Psoas muscle (tissue), 8 donors: ENCODE data around the gene CDT1. TPM values are rescaled to one million over a fixed set of nuclear protein-coding genes. Genes with fewer than 3 reads are reported as not detected.

Source experiments
- ATAC-seq, 4 donors: fragments of 200-7000 bp; cut with Tn5 transposase; one replicate each; pipeline ENCODE4 v1.9.1; 2020; ENCODE audit warnings: moderate library complexity in 3 of 4, mild to moderate bottlenecking in 2 of 4
- DNase-seq, 2 donors: peaks; one replicate each; pipeline ENCODE4 v3.0.0-alpha.2; 2020
- H3K27ac ChIP-seq: fragments of 200-600 bp; one replicate; pipeline ENCODE4 v1.8.0; 2022
- H3K27me3 ChIP-seq, 3 donors: fragments of 200-600 bp in 1 of 3; one replicate each; pipeline versions ENCODE4 v1.6.1 to v1.8.0; 2013 to 2022; ENCODE audit warnings: low read length in 2 of 3, mild to moderate bottlenecking in 2 of 3, moderate library complexity in 1 of 3; ENCODE audit not compliant: insufficient read depth in 3 of 3
- H3K36me3 ChIP-seq, 2 donors: fragments of 200-600 bp in 1 of 2; one replicate each; pipeline versions ENCODE4 v1.6.1 to v1.8.0; 2013 to 2022; ENCODE audit warnings: low read depth in 1 of 2, mild to moderate bottlenecking in 1 of 2, moderate library complexity in 1 of 2; ENCODE audit not compliant: insufficient read depth in 1 of 2
- H3K4me1 ChIP-seq: fragments of 200-600 bp; one replicate; pipeline ENCODE4 v1.8.0; 2022
- H3K4me3 ChIP-seq: fragments of 200-600 bp; one replicate; pipeline ENCODE4 v1.8.0; 2022; ENCODE audit warnings: mild to moderate bottlenecking
- H3K9me3 ChIP-seq: fragments of 200-600 bp; one replicate; pipeline ENCODE4 v1.8.0; 2022
- WGBS, 3 donors: extraction: QIAGEN DNeasy Blood & Tissue Kit; methylation state at CpG; one replicate each; pipeline versions ENCODE4 v1.1.6 to v1.1.7; 2013; 5-methylcytosine and 5-hydroxymethylcytosine counted together
- intact Hi-C, 2 donors: fragments of 100-400 bp; cut with DNase I; formaldehyde crosslinking; loops; one replicate each; pipeline versions ENCODE4 v1.11.0 to v1.14.2; 2022
- long read RNA-seq, 2 donors: library from polyadenylated mRNA; unstranded; transcript quantifications; one replicate each; pipeline ENCODE4 v2.0.0, GENCODE V29; 2021
- polyA plus RNA-seq, 3 donors: library from polyadenylated mRNA; stranded (reverse); fragments of 200-250 nt; gene quantifications; one replicate each; pipeline ENCODE4 v1.2.3, GENCODE V29; 2013
- total RNA-seq, 4 donors: library from RNA; stranded (reverse); fragmentation: NEBNext Ultra II Directional in 2 of 4; extraction: Animal tissue kit (Norgen Biotek cat#: 25700) in 2 of 4; gene quantifications; one replicate each; pipeline versions ENCODE4 v1.2.1 to v1.2.4, GENCODE V29; 2021 to 2023
- TF ChIP-seq, protein P1 (sequence below): fragments of 200-600 bp; IDR thresholded peaks from one replicate; pipeline ENCODE4 v1.8.0; 2022; ENCODE audit warnings: antibody characterized with exemption
- donor health status: healthy with polysubstance abuse.
- donor health status: DM: no; HTN: no; CAD: no; lungs with moderate emphysema.
- donor health status: Bipolar disorder and iron deficiency.
- donor health status: healthy.
- donor health status: DM: yes; HTN: yes; CAD: no.
- donor health status: DM: no; HTN: no; CAD: no.
- donor health status: DM: no; HTN: no; CAD: no.
- donor health status: DM: yes; HTN: yes; CAD: no.

CDT1 gene
- total RNA-seq: under 1 TPM in 3 of 4 donors, not detected in 1; 0.17 to 0.59 (median 0.25) TPM
- polyA plus RNA-seq: under 1 TPM; 0.03 to 0.13 (median 0.04) TPM
- long read RNA-seq, donor 1: 0 reads
- long read RNA-seq, donor 2: 0 reads

DNA sequence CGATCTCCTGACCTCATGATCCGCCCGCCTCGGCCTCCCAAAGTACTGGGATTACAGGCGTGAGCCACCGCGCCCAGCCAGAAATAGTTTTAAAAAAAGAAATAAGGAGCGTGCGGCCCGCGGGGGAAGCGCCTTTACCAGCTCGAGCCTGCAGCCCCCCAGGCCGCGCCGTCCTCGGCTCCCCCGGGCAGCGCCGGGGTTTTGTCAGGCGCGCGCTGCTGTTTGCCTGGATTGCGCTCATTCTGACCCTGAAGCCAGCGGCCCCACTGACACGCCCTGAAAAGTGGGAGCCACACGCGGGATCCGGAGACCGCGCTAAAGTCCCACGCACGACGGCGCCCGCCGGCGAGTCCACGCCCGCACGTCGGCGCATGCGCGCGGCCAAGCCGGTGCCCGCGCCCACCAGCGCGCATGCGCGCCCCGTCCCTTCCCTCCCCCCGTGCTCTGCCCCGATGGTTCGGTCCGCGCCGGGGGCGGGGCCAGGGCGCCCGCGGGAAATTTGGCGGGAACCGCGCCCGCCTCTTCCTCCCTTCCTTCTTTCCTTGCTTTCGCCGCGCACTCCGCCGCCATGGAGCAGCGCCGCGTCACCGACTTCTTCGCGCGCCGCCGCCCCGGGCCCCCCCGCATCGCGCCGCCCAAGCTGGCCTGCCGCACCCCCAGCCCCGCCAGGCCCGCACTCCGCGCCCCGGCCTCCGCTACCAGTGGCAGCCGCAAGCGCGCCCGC, at the start of gene CDT1:
TSS of gene CDT1 (plus strand) at position 526 of the 724 bp plus-strand sequence. CDS start at position 569, 43 bp downstream.
- TF ChIP-seq, protein P1, sequence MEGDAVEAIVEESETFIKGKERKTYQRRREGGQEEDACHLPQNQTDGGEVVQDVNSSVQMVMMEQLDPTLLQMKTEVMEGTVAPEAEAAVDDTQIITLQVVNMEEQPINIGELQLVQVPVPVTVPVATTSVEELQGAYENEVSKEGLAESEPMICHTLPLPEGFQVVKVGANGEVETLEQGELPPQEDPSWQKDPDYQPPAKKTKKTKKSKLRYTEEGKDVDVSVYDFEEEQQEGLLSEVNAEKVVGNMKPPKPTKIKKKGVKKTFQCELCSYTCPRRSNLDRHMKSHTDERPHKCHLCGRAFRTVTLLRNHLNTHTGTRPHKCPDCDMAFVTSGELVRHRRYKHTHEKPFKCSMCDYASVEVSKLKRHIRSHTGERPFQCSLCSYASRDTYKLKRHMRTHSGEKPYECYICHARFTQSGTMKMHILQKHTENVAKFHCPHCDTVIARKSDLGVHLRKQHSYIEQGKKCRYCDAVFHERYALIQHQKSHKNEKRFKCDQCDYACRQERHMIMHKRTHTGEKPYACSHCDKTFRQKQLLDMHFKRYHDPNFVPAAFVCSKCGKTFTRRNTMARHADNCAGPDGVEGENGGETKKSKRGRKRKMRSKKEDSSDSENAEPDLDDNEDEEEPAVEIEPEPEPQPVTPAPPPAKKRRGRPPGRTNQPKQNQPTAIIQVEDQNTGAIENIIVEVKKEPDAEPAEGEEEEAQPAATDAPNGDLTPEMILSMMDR: no peak
- DNase-seq (peak; percentile 81 to 92), ATAC-seq (peak; percentile 68 to 87 (median 80))
- H3K9me3 ChIP-seq: no peaks in the 10 kb centered on the region
- no peaks in the 10 kb centered on the region for H3K4me1 ChIP-seq
- H3K27me3 ChIP-seq: peaks cover 0 to 6% (median 0%) of the 10 kb centered on the region in 3 donors
- intact Hi-C loops: loop anchor here in 1 of 2 donors (5.0 kb wide), 1 partner anchor 56 kb away; no protein-coding TSS in a partner anchor
- peaks cover 0 to 6% of the 10 kb centered on the region in 2 donors for H3K36me3 ChIP-seq
- no peak within 1 kb of the TSS for H3K27ac ChIP-seq
- peak within 1 kb of the TSS; percentile 74 for H3K4me3 ChIP-seq
- 0 to 1% (median 0%) methylated on average over 35 to 98 of the region's 98 CpGs for WGBS, 3 donors

DNA sequence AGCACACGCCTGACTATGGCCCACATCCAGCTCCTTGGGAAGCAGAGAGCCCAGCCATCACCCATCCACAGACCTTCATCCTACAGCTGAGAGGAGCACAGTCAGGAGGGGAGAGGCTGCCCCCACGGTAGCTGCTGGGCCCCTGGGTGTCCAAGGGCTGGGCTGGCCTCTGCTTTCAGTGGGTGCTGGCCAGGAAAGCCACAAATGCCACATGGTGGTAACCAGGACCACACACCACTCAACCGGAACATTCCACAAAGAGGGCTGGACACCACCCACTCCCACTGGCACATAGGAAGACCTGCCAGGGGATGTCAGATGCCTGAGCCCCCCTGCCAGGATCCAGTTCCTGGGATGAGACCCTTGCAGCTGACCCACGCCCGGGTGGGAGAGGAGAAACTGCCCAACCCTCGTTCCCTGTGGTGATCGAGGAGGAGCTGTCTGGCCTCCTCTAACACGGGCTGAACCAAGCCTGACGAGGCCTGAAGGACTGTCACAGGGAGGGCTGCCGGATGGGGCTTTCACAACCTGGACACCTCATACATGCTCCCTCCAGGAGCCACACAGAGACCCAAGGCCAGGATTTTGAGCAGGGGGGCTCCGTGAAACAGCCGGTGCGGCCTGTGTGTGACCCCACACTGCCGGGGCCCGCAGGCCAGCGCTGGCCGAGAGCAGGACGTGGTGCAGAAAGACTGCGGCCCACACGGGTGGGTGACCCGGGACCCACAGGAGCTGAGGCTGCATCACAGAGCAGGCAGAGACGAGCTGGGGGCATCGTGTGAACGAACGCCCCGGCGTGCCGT, 49.3 kb upstream of the CDT1 start:
- DNase-seq (no peak), ATAC-seq (no peak)
- Histone ChIP-seq H3K36me3 (no peaks in the 10 kb centered on the region), H3K27me3 (peaks cover 0 to 12% (median 4%) of the 10 kb centered on the region in 3 donors), H3K27ac (no peak overlapping the region), H3K9me3 (no peaks in the 10 kb centered on the region), H3K4me1 (no peaks in the 10 kb centered on the region), H3K4me3 (no peak overlapping the region)
- 78 to 88% (median 82%) methylated on average over 23 to 28 of the region's 28 CpGs for WGBS, 3 donors
- TF ChIP-seq, protein P1: no peak
- intact Hi-C loops: no loop called here

DNA sequence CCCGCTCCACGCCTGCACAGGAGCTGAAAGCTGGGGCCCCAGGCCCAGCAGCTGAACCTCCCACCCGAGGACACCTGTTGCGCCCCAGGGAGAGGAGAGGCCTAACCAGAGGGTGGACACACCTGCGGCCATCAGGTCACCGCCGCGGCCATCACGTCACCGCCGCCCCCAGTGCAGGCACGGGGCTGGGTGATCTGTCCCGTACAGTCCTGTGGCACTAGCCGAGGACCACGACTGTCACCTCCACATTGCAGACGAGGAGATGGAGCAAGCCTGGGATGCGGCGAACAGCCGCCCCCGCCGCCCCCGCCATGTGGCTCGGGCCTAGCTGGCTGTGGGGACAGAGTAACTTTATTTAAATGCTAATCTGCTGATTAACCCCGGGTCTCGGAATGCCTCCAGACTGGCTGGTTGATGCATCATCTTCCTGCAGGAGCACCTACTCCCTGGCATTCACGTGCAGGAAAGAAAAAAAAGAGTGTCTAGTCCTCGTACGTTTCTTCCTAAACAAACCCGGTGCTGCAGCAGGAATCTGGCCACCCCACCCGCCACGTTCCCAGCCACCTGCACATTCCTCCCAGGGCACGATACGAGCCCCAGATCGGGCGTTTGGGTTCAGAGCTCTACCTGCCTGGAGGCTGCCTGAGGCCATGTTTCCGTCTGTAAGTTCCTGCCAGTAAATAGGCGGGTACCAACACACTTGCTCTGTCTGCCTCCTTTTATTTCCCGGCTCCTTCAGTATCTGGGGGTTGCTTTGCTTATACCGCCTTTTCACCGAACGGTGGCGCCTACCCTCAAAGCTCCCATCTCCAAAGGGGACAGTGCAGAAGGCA, 48.5 kb upstream of the CDT1 start:
- Histone ChIP-seq H3K36me3 (no peaks in the 10 kb centered on the region), H3K4me1 (no peaks in the 10 kb centered on the region), H3K4me3 (no peak overlapping the region), H3K27me3 (peaks cover 0 to 12% (median 7%) of the 10 kb centered on the region in 3 donors), H3K27ac (no peak overlapping the region), H3K9me3 (no peaks in the 10 kb centered on the region)
- ATAC-seq (no peak), DNase-seq (no peak)
- TF ChIP-seq, protein P1: no peak
- intact Hi-C loops: no loop called here
- 62 to 83% (median 75%) methylated on average over 42 of the region's 42 CpGs for WGBS, 3 donors

DNA sequence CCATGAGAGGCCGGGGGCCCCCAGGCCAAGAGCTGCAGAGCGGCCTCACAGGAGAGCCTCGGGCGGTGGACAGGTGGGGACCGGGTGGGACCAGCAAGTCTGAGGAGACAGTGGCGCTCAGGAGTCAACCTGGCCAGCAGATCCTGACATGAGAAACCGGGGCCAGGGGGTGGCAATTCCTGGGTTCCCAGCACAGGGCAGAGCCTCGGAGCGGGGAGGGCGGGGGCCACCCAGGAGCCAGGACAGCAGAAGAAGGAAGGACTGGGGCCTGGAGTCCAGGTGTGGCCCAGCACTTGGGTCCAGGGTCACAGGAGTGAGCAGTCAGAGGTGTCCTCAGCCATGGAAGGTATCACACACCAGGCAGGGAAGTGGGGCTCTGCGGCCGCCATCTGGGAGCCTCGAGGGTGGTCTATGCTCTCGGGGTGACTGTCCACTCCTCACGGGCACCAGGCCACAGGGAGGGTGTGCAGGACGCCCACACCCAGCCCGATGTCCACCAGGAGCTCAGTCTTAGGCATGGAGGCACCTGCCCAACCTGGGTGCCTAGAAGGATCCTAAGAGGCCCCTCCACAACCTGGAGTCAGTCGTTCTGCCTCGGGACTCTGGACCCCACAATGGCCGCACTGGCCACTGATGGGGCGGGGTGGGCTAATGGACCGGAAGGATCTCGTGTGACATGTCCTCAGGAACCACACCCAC, 47.7 kb upstream of the CDT1 start:
- DNase-seq: no peak
- TF ChIP-seq, protein P1: no peak
- no peak for ATAC-seq
- Histone ChIP-seq H3K27me3 (peaks cover 0 to 12% (median 7%) of the 10 kb centered on the region in 3 donors), H3K9me3 (no peaks in the 10 kb centered on the region), H3K36me3 (no peaks in the 10 kb centered on the region), H3K4me1 (no peaks in the 10 kb centered on the region), H3K4me3 (no peak overlapping the region), H3K27ac (no peak overlapping the region)
- 79 to 87% (median 84%) methylated on average over 20 to 23 of the region's 23 CpGs for WGBS, 3 donors
- intact Hi-C loops: no loop called here
